ENCODE data around the gene ANKS4B.
"Not testable (repeated sequence)": the region's sequence is repeated elsewhere in the genome, so short reads cannot be mapped to it uniquely, and the experiment has no call there.

The ANKS4B gene

GRCh38 chr16:21263640-21264570 is 30.4 kb downstream of the ANKS4B start:
- DNase-seq = no peak

GRCh38 chr16:21264571-21265036 is 31.1 kb downstream of the ANKS4B start:
- DNase-seq = no peak

DNA sequence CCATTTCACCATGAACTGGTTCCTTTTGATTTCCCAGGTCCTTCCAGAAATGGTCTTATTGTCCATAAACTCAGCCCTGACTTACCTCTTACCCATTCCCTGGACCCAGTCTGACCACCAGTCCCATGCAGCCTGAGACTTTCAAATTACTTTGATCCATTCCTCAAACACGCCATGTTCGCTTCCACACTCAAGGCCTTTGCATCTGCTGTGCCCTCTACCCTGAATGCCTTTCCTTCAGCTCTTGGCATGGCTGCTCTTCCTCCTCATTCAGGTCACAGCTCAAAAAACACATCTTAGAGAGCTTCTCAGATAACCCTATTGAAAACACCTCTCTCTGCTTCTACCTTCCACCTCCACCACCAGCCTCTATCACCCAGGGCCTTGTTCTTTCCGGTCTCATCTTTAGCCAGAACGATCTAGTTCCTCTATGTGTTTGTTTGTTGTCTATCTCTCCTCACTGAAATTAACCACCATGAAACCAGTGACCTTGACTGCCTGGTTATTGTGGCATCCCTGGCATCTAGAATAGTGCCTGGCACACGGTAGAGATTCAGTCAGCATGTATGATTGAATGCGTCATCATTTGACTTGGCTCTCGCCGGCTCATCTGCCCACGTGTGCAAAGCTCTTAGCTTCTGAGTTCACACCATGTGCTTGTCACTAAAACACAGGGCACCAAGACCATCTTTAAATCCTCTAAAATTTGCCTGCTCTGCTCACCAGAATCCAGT is 31.8 kb downstream of the ANKS4B start:
- no peak for DNase-seq

DNA sequence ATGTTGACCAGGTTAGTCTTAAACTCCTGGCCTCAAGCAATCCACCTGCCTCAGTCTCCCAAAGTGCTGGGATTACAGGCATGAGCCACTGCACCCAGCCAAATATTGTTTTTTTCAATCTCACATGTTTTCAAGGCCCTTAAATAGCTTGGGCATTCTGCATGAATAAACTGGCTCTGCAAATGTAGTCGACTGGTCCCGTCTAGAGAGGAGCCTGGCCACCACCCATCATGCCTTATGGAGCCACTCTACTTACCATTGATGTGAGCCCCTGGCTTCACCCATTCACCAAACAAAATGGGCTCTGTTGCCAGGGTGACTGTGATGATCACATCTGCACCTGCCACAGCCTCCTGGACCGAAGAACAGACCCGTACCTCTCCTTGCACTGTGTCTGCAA is 33.8 kb downstream of the ANKS4B start:
- DNase-seq = no peak

- no peak for DNase-seq
These were observed 34.7 kb downstream of the ANKS4B start for GRCh38 chr16:21268236-21268635.

DNA sequence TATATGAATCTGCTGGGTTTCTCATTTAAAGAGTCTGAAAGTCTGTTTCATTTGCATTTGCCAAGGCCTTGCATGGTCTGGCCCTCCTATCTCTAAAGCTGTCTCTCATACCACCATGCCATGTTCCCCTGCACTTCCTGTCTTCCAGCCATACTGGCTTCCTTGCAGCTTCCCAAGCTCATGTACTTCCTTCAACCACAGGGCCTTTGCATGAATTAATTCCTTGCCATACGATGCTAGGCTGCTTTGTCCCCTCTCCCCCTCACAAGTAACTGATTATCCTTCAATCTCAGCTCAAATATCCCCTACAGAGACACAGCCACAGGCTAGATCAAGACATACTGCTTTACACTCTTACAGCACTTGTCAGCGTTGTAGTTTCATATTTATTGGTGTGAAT is 38.8 kb downstream of the ANKS4B start:
- DNase-seq = no peak

GRCh38 chr16:21272763-21273162 is 39.3 kb downstream of the ANKS4B start:
- DNase-seq = not testable (repeated sequence)

DNA sequence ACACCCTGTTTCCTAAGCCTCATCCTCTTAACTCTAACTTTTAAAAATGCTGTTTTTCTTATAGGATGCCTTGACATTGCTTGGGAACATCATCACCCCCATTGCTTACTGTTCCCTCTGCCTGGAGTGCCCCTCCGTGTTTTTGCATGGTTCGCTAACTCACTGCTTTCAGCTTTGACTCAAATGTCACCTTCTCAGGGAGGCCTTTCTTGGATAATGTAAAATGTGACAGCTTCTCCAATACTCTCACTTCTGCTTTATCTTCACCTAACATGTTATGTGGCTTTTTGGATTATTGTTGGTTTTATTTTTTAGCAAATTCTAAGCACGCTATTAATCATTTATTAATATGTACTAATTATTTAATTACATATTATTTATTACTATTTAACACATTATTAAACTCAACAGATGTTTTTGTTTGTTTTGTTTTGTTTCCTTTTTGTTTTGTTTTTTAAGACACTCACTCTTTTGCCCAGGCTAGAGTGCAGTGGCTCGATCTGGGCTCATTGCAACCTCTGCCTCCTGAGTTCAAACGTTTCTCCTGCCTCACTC is 40.8 kb downstream of the ANKS4B start:
- no peak for DNase-seq

DNA sequence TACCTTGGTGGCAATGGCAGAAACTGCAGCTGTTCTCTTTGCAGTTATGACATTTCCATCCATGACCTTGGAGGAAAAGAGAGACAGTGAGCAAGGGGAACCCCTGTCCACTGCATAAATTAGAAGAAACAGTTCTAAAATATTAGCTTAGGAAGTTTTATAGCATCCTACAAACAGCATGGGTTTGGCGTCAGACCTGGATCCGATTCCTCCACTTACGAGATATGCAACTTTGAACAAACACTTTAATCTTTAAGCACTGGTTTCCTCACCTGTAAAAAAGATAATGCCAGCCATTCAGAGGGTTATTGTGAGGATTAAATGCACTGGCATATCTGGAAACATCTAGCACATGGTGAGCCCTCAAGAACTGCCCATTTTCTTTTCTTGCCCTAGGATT is 42.0 kb downstream of the ANKS4B start:
- no peak for DNase-seq

GRCh38 chr16:21276090-21276489 is 42.6 kb downstream of the ANKS4B start:
- DNase-seq = no peak

DNA sequence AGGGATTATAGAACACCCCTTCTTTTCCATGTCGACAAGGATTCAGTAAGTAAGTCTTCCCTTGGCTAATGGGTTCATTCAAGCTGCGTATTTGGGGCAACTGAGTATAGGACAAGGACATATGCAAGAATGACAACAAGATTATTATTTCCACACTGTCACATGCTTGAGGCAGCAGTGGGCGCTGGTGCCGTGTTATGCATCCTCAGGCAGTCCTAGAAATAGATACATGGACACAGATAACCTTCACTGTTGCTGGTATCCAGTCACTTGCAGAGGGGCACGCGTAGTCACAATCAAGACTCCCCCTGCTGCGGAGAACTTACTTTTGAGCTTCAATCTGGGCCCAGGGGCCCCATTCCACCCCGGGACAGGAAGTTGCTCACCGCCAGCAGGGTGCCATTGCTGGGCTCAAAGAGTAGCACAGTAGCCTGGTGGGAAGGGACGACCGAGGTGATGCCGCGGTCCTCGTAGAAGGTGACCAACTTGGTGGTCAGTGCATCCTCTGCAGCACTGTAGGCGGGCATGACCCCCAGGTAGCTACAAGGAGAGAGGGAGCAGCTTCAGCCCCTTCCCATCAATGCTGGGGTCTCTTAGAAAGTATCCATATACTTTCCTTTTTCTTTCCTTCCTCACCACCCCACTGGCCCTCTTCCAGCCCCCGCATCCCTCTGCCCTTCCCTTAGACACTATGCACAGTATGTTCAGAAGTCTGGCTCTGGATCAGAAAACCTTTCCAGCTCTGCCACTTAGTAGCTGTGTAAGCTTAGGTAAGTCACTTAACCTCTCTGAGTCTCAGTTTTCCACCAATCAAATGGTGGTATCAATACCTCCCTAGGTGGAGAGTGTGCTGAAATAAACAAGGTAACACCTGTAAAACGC is 43.8 kb downstream of the ANKS4B start:
- DNase-seq = no peak

DNA sequence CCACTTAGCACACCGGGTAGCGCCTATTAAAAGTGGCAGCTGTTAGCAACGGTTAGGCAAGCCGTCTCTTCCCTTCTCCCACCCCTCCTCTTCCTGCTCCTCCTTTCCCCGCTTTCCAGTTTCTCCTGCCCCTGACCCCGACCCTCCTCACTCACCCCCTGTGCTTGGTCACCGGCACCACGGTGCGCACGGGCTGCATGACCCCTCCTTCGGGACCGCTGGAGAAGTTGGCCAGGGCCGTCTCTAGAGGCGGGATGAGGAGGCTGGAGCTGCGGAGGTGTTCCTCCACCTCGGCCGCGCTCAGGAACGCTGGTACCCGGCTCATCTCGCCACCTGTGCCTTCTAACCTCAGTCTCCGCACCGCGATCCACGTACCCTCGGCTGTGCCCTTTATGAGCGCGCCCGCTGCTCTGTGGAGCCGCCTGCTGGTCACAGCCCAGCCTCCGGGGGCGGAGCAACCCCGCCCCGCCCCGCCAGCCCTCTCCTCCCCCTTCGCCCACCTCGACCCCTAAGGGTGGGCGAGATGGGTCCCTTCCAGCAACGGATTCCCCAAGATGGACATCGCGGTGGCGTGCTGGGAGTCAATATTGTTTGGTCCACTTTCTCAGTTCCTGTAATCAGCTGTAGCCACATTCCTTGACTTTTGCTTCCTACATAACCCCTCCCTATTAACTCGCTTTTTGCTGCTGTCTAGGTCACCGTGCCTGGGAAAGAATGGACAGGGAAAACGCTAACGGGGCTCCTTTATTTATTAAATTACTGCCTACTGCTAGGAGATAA is 44.6 kb downstream of the ANKS4B start, which contains the start of gene CRYM:
Gene CRYM, minus strand, starts transcription at position 364 of the 780 bp plus-strand sequence. Its CDS starts 39 bp downstream, at position 325.
- DNase-seq = no peak

- DNase-seq = no peak
These were observed 46.0 kb downstream of the ANKS4B start for GRCh38 chr16:21279501-21279900.

DNA sequence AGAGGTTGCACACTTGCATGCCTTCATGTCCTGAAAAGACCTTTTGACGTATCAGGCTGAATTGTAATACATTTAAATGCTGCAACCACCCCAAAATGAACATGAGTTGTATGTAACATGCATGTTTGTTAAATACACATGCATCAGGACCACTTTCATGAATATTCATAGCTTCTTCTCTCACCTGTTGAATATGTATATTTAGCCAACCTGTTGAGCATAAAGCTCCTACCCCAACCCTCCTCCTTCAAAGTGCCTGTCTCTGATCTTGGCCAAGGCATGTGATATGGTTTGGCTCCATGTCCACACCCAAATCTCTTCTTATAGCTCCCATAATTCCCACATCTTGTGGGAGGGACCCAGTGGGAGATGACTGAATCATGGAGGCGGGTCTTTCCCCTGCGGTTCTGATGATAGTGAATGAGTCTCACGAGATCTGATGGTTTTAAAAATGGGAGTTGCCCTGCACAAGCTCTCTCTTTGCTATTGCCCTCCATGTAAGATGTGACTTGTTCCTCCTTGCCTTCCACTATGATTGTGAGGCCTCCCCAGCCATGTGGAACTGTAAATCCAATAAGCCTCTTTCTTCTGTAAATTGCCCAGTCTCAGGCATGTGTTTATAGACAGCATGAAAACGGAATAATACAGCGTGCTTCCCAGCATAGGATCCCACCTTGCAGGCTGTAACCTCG is 48.3 kb downstream of the ANKS4B start:
- no peak for DNase-seq

GRCh38 chr16:21283521-21284289 is 50.2 kb downstream of the ANKS4B start:
- DNase-seq = no peak

- DNase-seq = no peak
These were observed 50.9 kb downstream of the ANKS4B start for GRCh38 chr16:21284414-21284813.

- DNase-seq = no peak
These were observed 51.8 kb downstream of the ANKS4B start for GRCh38 chr16:21285314-21285713.

GRCh38 chr16:21289789-21290188 is 56.3 kb downstream of the ANKS4B start:
- not testable (repeated sequence) for DNase-seq

GRCh38 chr16:21300309-21301167 is 67.0 kb downstream of the ANKS4B start:
- no peak for DNase-seq

Measured in activated CD4-positive, CD25-positive, alpha-beta regulatory T cell (primary cell).